Mesendoderm (in vitro differentiated cells): ENCODE results near the gene NAE1.

ENCODE experiments used
- DNase-seq: peaks from one replicate; pipeline ENCODE4 v3.0.0; 2013
- H2AK5ac ChIP-seq: 2 replicates; pipeline ENCODE4 v1.6.1; 2013; ENCODE audit warnings: low read length, inconsistent platforms
- H2BK120ac ChIP-seq: 2 replicates; pipeline ENCODE4 v1.6.1; 2013; ENCODE audit warnings: low read depth, mild to moderate bottlenecking, low read length, moderate library complexity, mixed read lengths
- H2BK15ac ChIP-seq: replicated peaks from 2 replicates; pipeline ENCODE4 v1.6.1; 2013; ENCODE audit warnings: low read depth, mild to moderate bottlenecking, moderate library complexity
- H2BK5ac ChIP-seq: 2 replicates; pipeline ENCODE4 v1.6.1; 2013; ENCODE audit warnings: low read length, inconsistent platforms
- H3K18ac ChIP-seq: 2 replicates; pipeline ENCODE4 v1.6.1; 2013; ENCODE audit warnings: mild to moderate bottlenecking, low read length, mixed read lengths
- H3K23ac ChIP-seq: one replicate; pipeline ENCODE4 v1.6.1; 2013; ENCODE audit warnings: low read length
- H3K27ac ChIP-seq: 2 replicates; pipeline ENCODE4 v1.5.1; 2013; ENCODE audit warnings: low read depth, mild to moderate bottlenecking, inconsistent platforms, low read length, moderate library complexity
- H3K27me3 ChIP-seq: 2 replicates; pipeline ENCODE4 v1.6.1; 2013; ENCODE audit warnings: low read length, control low read depth, mild to moderate bottlenecking, inconsistent platforms; ENCODE audit not compliant: insufficient read depth, poor library complexity
- H3K36me3 ChIP-seq: 2 replicates; pipeline ENCODE4 v1.6.1; 2013; ENCODE audit warnings: low read length, inconsistent platforms; ENCODE audit not compliant: control insufficient read depth, insufficient read depth
- H3K4ac ChIP-seq: one replicate; pipeline ENCODE4 v1.6.1; 2013; ENCODE audit warnings: low read depth, mild to moderate bottlenecking, low read length, moderate library complexity
- H3K4me1 ChIP-seq: 2 replicates; pipeline ENCODE4 v1.6.1; 2013; ENCODE audit warnings: low read depth, low read length, inconsistent platforms; ENCODE audit not compliant: control insufficient read depth
- H3K4me2 ChIP-seq: 2 replicates; pipeline ENCODE4 v1.6.1; 2013; ENCODE audit warnings: low read length
- H3K4me3 ChIP-seq: 2 replicates; pipeline ENCODE4 v1.5.1; 2013; ENCODE audit warnings: mild to moderate bottlenecking, low read length
- H3K56ac ChIP-seq: one replicate; pipeline ENCODE4 v1.6.1; 2013; ENCODE audit warnings: low read length
- H3K79me1 ChIP-seq: 2 replicates; pipeline ENCODE4 v1.6.1; 2013; ENCODE audit warnings: low read length, inconsistent platforms
- H3K79me2 ChIP-seq: 2 replicates; pipeline ENCODE4 v1.6.1; 2013; ENCODE audit warnings: mild to moderate bottlenecking, low read length; ENCODE audit not compliant: control insufficient read depth, insufficient read depth
- H3K9ac ChIP-seq: 2 replicates; pipeline ENCODE4 v1.6.1; 2013; ENCODE audit warnings: low read length, inconsistent platforms
- H4K5ac ChIP-seq: one replicate; pipeline ENCODE4 v1.6.1; 2013; ENCODE audit warnings: low read length
- H4K8ac ChIP-seq: one replicate; pipeline ENCODE4 v1.6.1; 2013; ENCODE audit warnings: low read depth, mild to moderate bottlenecking, control low read depth, low read length, moderate library complexity
- WGBS: extraction: QIAGEN DNeasy Blood & Tissue Kit; methylation state at CpG from one replicate; pipeline ENCODE4 v1.1.7; 2013; ENCODE audit warnings: low lambda C conversion rate, missing lambda C conversion rate; ENCODE audit not compliant: insufficient coverage; ENCODE audit errors: extremely low coverage; 5-methylcytosine and 5-hydroxymethylcytosine counted together

Gene NAE1

DNA sequence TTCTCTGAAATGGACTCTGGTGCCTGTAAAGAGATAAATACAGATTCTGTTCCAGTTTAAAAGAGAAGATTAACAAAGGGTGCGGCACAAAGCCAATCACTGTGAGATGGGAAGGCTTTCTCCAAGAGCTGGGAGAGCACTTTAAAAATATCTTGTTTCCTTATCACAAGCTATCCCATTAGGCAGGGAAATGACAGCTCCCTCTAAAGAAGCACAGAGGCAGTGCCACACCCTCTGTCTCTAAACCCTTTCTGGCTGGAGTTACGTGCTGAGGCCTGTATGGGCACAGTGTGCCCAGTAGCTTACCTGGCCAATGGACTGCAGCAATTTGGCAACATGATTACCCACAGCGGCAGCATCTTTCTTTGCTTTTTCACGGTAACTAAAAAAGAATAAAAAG lies 20.4 kb downstream of the NAE1 start:
- DNase-seq = peak; percentile 5
- peaks cover 10% of the 10 kb centered on the region for H3K36me3 ChIP-seq

DNA sequence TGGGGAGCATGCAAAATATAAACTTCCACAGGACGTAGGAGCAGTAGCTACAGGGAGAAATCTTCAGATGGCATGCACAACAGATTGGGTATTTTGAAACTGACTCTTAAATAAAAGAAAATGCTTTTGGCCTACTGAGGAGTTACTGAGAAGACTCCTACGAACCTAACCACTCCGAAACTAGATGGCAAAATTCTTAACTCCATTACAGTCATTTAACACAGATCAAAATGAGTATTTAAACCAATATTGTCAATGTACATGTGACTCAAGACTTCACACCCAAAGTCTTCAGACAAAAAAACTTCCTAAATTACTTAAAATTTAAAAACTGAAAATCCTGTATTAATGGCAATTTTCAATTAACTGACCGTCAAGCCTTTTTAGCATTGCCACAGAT lies 21.0 kb downstream of the NAE1 start:
- no peak overlapping the region for H2BK5ac ChIP-seq
- H3K79me1 ChIP-seq = no peaks in the 10 kb centered on the region
- DNase-seq = no peak
- no peak overlapping the region for H4K8ac ChIP-seq
- no peak overlapping the region for H2AK5ac ChIP-seq
- H3K56ac ChIP-seq = no peak overlapping the region
- 100% methylated on average over 1 of the region's 4 CpGs for WGBS
- no peak overlapping the region for H3K23ac ChIP-seq
- H3K4ac ChIP-seq = no peak overlapping the region
- H3K4me1 ChIP-seq = no peaks in the 10 kb centered on the region
- H3K79me2 ChIP-seq = no peaks in the 10 kb centered on the region
- no peak overlapping the region for H4K5ac ChIP-seq
- H3K18ac ChIP-seq = no peak overlapping the region
- no peak overlapping the region for H3K4me3 ChIP-seq
- no peak overlapping the region for H3K4me2 ChIP-seq
- H3K27ac ChIP-seq = no peak overlapping the region
- H3K9ac ChIP-seq = no peak overlapping the region
- no peak overlapping the region for H2BK120ac ChIP-seq
- H3K36me3 ChIP-seq = peaks cover 13% of the 10 kb centered on the region
- no peaks in the 10 kb centered on the region for H3K27me3 ChIP-seq
- H2BK15ac ChIP-seq = no peak overlapping the region

More for the DNA sequence above, 20.4 kb downstream of the NAE1 start:
- no peak overlapping the region for H3K4ac ChIP-seq
- H2AK5ac ChIP-seq = no peak overlapping the region
- H2BK5ac ChIP-seq = no peak overlapping the region
- no peaks in the 10 kb centered on the region for H3K79me1 ChIP-seq
- H4K5ac ChIP-seq = no peak overlapping the region
- no peak overlapping the region for H3K27ac ChIP-seq
- no peak overlapping the region for H2BK120ac ChIP-seq
- no CpG with 5 or more reads among the region's 4 CpGs for WGBS
- H3K9ac ChIP-seq = no peak overlapping the region
- no peaks in the 10 kb centered on the region for H3K4me1 ChIP-seq
- no peak overlapping the region for H3K56ac ChIP-seq
- H4K8ac ChIP-seq = no peak overlapping the region
- no peak overlapping the region for H2BK15ac ChIP-seq
- no peak overlapping the region for H3K18ac ChIP-seq
- no peak overlapping the region for H3K4me3 ChIP-seq
- no peaks in the 10 kb centered on the region for H3K27me3 ChIP-seq
- H3K23ac ChIP-seq = no peak overlapping the region
- H3K79me2 ChIP-seq = no peaks in the 10 kb centered on the region
- H3K4me2 ChIP-seq = no peak overlapping the region

DNA sequence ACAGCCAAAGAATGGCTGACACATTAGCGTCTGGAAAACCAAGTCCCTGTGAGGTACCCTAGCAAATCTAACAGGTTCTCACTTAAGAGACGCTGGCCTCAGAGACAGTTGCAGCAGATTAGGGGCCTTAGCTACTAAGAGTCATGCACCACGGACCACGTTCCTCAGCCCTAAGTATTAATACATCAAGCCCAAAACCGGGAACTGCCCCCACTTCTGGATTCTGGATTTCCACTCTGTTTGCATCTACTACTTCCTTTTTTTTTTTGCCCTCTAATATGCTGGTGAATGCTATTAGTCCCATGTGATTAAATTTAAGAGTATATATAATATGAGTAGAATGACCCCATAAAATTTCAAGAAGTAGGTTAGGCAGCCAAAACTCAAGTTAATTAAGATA lies 28.6 kb downstream of the NAE1 start:
- Histone ChIP-seq H3K4ac (no peak overlapping the region), H3K18ac (no peak overlapping the region), H3K9ac (no peak overlapping the region), H4K5ac (no peak overlapping the region), H3K23ac (no peak overlapping the region), H3K79me1 (no peaks in the 10 kb centered on the region), H2BK120ac (no peak overlapping the region), H3K4me1 (no peaks in the 10 kb centered on the region), H3K27me3 (no peaks in the 10 kb centered on the region), H3K36me3 (peaks cover 7% of the 10 kb centered on the region), H3K4me3 (no peak overlapping the region), H4K8ac (no peak overlapping the region), H3K56ac (no peak overlapping the region), H3K79me2 (no peaks in the 10 kb centered on the region), H2BK15ac (no peak overlapping the region), H2BK5ac (no peak overlapping the region), H3K4me2 (no peak overlapping the region), H3K27ac (no peak overlapping the region), H2AK5ac (no peak overlapping the region)
- DNase-seq = no peak
- no CpG with 5 or more reads among the region's 5 CpGs for WGBS

GRCh38 chr16:66801320-66802105 lies 29.3 kb downstream of the NAE1 start, which contains the start of gene TERB1:
Gene TERB1 (minus strand): TSS chr16:66801584. CDS start chr16:66796798, 4,786 bp downstream.
- H2BK5ac ChIP-seq = no peak within 1 kb of the TSS
- WGBS = no CpG with 5 or more reads among the region's 56 CpGs
- no peak for DNase-seq

DNA sequence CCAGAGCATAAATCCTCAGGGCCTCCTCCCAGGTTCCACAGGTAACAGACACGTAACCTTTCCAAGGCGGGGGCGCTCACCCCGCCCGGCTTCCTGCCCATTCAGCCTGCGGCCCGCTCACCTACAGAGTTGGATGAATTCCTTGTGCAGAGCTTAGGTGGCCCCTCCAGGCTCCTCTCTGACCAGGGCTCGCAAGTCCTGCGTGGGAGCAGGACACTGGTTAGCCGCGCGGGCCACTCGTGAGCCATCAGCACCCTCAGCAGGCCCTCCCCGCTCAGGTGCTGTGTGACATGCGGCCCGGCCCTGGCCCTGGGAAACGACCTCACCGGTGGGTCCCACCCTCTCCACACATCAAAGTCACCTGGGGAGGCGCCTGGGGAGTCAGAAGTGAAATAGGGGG lies 29.9 kb downstream of the NAE1 start:
- DNase-seq = no peak
- Histone ChIP-seq H2BK5ac (no peak overlapping the region), H3K4ac (no peak overlapping the region), H4K8ac (no peak overlapping the region), H3K79me2 (no peaks in the 10 kb centered on the region), H2BK120ac (no peak overlapping the region), H3K27ac (no peak overlapping the region), H3K23ac (no peak overlapping the region), H3K4me3 (no peak overlapping the region), H3K4me2 (no peak overlapping the region), H3K18ac (no peak overlapping the region), H2AK5ac (no peak overlapping the region), H3K56ac (no peak overlapping the region), H3K9ac (no peak overlapping the region), H3K36me3 (peaks cover 4% of the 10 kb centered on the region), H4K5ac (no peak overlapping the region), H3K27me3 (no peaks in the 10 kb centered on the region), H3K4me1 (no peaks in the 10 kb centered on the region), H3K79me1 (no peaks in the 10 kb centered on the region), H2BK15ac (no peak overlapping the region)
- no CpG with 5 or more reads among the region's 19 CpGs for WGBS

More at GRCh38 chr16:66801320-66802105, 29.3 kb downstream of the NAE1 start, which contains the start of gene TERB1:
- no peak within 1 kb of the TSS for H3K4me2 ChIP-seq
- H3K4me3 ChIP-seq = no peak within 1 kb of the TSS
- H3K23ac ChIP-seq = no peak within 1 kb of the TSS
- H4K8ac ChIP-seq = no peak within 1 kb of the TSS
- no peak within 1 kb of the TSS for H3K56ac ChIP-seq
- H2BK15ac ChIP-seq = no peak within 1 kb of the TSS
- no peaks in the 10 kb centered on the region for H3K4me1 ChIP-seq
- no peak within 1 kb of the TSS for H3K18ac ChIP-seq
- no peak within 1 kb of the TSS for H3K4ac ChIP-seq
- H3K79me2 ChIP-seq = no peaks in the 10 kb centered on the region
- no peaks in the 10 kb centered on the region for H3K27me3 ChIP-seq
- H2AK5ac ChIP-seq = no peak within 1 kb of the TSS
- no peak within 1 kb of the TSS for H3K9ac ChIP-seq
- H3K36me3 ChIP-seq = peaks cover 4% of the 10 kb centered on the region
- no peak within 1 kb of the TSS for H3K27ac ChIP-seq
- H3K79me1 ChIP-seq = no peaks in the 10 kb centered on the region
- no peak within 1 kb of the TSS for H2BK120ac ChIP-seq
- H4K5ac ChIP-seq = no peak within 1 kb of the TSS

DNA sequence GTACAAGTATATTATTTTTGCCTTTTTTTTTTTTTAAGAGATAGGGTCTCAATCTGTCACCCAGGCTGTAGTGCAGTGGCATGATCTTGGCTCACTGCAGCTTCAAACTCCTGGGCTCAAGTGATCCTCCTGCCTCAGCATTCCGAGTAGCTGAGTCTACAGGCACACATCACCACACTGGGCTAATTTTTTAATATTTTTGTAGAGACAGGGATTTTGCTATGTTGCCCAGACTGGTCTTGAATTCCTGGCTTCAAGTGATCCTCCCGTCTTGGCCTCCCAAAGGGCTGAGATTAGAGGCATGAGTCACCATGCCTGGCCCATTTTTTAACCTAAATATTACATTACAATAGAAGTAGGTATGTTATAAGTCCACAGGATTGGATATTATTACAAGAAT lies 32.6 kb downstream of the NAE1 start:
- H3K36me3 ChIP-seq = no peaks in the 10 kb centered on the region
- H3K27me3 ChIP-seq = no peaks in the 10 kb centered on the region
- no peak overlapping the region for H4K5ac ChIP-seq
- no peak overlapping the region for H3K18ac ChIP-seq
- no peak overlapping the region for H3K4me3 ChIP-seq
- no peak overlapping the region for H3K56ac ChIP-seq
- no peaks in the 10 kb centered on the region for H3K79me2 ChIP-seq
- H2BK15ac ChIP-seq = no peak overlapping the region
- no peaks in the 10 kb centered on the region for H3K4me1 ChIP-seq
- no CpG with 5 or more reads among the region's 2 CpGs for WGBS
- H3K27ac ChIP-seq = no peak overlapping the region
- no peak overlapping the region for H3K4ac ChIP-seq
- H3K9ac ChIP-seq = no peak overlapping the region
- H3K79me1 ChIP-seq = no peaks in the 10 kb centered on the region
- H2BK5ac ChIP-seq = no peak overlapping the region
- H3K23ac ChIP-seq = no peak overlapping the region
- H2BK120ac ChIP-seq = no peak overlapping the region
- DNase-seq = no peak
- H3K4me2 ChIP-seq = no peak overlapping the region
- H4K8ac ChIP-seq = no peak overlapping the region
- no peak overlapping the region for H2AK5ac ChIP-seq
